Peyer's patch (tissue), 4 donors: Measurements from ENCODE around the gene TNNT3.

Source experiments
- CTCF ChIP-seq, 6 experiments: fragments of 450-650 bp in 4 of 6; fragments of 200-600 bp in 2 of 6; sonication (generic) in 1 of 6; IDR thresholded peaks; one replicate each; pipeline ENCODE4 v1.5.1; 2017 to 2019; ENCODE audit warnings: antibody characterized with exemption in 6 of 6, mild to moderate bottlenecking in 3 of 6, moderate library complexity in 1 of 6
- POLR2A ChIP-seq, 2 donors: fragments of 450-650 bp; IDR thresholded peaks; one replicate each; pipeline ENCODE4 v1.5.1; 2017; ENCODE audit warnings: antibody characterized with exemption in 2 of 2, mild to moderate bottlenecking in 2 of 2, moderate library complexity in 2 of 2

- TF ChIP-seq CTCF (IDR thresholded peaks at IDR 0.05) (no peak), POLR2A (IDR thresholded peaks at IDR 0.05) (no peak)
Observed at GRCh38 chr11:1932105-1932480, 12.6 kb downstream of the TNNT3 start.
